DOHH2 (cell line): ENCODE measurements around the gene UCHL5.

ENCODE experiments used
- EZH2phosphoT487 ChIP-seq: fragments of 200-600 bp; sonication (generic); IDR thresholded peaks from 2 replicates; pipeline ENCODE4 v1.6.1; 2017; ENCODE audit warnings: borderline replicate concordance, mild to moderate bottlenecking, antibody characterized with exemption, low read length, moderate library complexity, mixed read lengths
- TF ChIP-seq, protein P1 (sequence below): fragments of 200-600 bp; sonication (generic); IDR thresholded peaks from one replicate; pipeline ENCODE4 v1.5.1; 2014; ENCODE audit warnings: antibody characterized with exemption, mild to moderate bottlenecking, low read depth, low read length; ENCODE audit not compliant: poor library complexity, severe bottlenecking

DNA sequence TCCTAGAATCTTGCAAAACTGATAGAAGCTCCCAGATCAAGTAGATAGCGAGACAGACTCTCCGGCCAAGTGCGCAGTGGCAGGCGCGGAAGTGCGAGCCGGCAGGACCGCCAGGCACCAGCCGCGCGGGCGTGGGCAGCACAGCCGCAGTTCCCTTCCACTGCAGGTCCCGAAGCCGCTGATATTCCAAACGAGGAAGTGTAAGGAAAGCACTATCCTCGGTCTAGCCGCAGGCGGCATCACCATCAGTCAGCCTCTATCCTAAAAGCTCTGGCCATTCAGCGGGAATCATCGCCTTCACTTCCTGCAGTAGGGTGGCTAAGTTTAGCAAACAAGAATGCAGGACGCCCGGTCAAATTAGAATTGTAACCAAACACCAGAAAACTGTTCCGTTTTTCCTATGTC is 45.3 kb upstream of the UCHL5 start:
- TF ChIP-seq EZH2phosphoT487 = no peak
- TF ChIP-seq, protein P1, sequence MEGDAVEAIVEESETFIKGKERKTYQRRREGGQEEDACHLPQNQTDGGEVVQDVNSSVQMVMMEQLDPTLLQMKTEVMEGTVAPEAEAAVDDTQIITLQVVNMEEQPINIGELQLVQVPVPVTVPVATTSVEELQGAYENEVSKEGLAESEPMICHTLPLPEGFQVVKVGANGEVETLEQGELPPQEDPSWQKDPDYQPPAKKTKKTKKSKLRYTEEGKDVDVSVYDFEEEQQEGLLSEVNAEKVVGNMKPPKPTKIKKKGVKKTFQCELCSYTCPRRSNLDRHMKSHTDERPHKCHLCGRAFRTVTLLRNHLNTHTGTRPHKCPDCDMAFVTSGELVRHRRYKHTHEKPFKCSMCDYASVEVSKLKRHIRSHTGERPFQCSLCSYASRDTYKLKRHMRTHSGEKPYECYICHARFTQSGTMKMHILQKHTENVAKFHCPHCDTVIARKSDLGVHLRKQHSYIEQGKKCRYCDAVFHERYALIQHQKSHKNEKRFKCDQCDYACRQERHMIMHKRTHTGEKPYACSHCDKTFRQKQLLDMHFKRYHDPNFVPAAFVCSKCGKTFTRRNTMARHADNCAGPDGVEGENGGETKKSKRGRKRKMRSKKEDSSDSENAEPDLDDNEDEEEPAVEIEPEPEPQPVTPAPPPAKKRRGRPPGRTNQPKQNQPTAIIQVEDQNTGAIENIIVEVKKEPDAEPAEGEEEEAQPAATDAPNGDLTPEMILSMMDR = no peak
